ENCODE results near the gene METRNL.
"Not testable (repeated sequence)": the region's sequence is repeated elsewhere in the genome, so short reads cannot be mapped to it uniquely, and the experiment has no call there.

METRNL gene

DNA sequence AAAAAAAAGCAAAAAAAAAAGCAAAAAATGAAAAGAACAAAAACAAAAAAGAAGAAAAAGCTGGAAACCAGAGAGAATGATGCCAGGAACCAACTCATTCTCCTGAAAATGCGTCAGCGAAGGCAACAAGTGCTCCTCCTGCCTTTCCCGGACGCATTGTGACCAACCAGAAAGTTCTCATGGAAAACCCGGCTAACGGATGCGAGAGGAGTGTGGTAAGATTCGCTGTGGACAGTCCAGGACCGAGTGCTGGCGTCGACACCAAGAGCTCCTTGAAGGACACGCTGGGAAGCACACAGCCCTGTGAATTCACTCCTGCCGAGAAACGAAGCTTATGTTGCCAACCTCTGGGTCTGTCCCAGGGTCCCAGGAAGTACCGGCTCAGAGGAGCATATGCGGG, 43.4 kb downstream of the METRNL start:
- no peak for DNase-seq (ENCODE audit: low spot score)

DNA sequence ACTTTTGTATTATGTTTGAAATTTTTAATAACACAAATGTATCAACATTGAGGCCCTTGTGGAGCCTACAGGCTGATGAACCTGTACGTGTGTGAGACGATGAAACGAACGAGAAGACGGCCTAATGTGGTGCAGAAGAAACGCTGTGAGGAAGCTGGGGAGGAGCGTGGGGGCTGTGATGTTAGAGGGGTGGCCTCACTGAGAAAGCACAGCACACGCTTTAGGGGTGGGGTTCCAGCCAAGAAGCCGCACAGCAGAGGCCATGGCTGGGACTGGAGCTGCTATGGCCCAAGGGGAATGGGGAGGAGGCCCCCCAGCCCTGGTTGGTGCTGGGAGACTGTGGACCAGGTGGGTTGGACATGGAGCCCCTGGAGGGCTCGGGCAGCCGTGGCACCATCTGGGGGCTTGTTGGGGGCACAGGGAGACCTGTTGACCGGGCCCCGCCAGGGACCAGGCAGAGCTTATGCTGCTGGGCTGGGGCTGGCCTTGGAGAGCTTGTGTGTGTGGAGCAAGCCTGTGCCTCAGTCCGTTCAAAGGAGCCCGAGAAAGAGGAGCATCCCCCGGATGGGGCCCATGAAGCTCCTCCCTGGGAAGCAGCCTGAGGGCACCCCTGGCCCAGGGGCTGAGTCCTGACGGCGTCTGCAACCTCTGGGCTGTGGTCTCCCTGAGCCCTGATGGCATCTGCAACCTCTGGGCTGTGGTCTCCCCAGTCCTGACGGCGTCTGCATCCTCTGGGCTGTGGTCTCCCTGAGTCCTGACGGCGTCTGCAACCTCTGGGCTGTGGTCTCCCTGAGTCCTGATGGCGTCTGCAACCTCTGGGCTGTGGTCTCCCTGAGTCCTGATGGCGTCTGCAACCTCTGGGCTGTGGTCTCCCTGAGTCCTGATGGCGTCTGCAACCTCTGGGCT, 44.7 kb downstream of the METRNL start:
- DNase-seq (ENCODE audit: low spot score), result no peak

DNA sequence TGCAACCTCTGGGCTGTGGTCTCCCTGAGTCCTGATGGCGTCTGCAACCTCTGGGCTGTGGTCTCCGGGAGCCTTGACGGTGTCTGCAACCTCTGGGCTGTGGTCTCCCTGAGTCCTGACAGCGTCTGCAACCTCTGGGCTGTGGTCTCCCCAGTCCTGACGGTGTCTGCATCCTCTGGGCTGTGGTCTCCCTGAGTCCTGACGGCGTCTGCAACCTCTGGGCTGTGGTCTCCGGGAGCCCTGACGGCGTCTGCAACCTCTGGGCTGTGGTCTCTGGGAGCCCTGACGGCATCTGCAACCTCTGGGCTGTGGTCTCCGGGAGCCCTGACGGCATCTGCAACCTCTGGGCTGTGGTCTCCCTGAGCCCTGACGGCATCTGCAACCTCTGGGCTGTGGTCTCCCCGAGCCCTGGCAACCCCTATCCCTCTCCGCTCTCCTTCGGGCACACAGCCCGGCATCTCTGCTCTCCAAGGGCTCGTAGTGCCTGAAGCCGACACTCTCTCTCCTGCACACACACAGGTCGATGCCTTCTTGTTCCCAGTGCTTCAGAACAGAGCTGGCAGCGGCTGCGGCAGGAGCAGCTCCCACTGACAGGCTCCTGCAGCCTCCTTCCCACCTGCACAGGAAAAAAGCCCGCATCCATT, 45.6 kb downstream of the METRNL start:
- DNase-seq (ENCODE audit: low spot score), result no peak

DNA sequence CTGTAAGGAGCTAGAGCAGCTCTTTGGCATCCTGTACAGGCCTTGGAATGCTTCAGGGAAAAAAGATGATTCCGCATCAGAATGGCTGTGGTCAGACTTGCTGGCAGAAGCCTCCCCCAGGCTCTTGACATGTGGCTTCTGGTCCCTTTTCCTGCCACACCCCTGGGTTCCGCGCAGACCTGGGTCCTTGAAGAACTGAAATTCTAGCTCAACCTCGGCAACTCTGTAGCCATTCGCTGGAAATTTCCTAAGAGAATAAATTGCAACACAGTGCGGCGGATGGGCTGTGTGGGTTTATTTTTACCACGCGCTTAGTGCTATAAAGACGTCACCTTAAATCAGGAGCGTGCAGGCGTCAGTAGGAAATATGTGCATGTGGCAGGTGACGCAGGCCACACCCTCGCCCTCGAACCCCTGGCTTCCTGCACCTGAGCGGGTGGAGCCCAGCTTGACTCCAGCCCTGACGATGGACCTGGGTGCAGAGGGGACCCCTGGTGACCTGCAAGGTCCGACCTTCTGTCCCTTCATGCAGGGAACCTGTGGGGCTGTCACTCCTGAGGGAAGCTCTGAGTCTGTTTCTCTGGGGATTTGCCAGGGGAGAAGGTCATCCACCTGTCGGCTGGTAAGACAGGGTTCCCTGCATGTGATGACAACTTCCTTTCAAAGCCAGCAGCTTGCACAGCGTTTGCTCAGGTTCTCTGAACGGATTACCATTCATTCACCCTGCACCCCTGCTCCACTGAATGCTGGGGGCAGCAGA, 46.3 kb downstream of the METRNL start:
- no peak for DNase-seq (ENCODE audit: low spot score)

DNA sequence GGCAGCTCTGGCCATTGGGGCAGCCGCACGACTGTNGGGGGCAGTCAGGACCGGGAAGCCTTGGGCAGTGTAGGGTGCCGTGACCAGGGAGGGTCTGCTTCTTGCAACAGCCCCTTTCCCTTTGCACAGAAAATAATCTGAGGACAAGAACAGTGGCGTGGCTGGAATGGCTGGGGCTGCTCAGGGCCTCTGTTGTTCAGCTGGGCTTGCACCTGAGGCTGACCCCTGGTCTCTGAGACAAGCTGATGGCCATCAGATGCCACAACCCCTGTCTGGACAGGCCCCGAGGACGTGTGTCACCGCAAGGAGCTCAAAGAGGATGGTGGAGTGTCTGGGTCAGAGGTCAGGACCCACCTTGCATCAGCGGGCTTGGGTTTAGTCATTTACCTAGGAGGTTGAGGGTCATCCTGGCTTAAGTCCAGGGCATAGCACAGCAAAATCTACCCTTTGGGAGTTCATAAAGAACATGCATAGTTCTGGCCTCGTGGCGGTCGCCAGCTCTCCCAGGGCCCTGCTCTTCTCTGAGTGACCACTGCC, 46.9 kb downstream of the METRNL start:
- no peak for DNase-seq (ENCODE audit: low spot score)

DNA sequence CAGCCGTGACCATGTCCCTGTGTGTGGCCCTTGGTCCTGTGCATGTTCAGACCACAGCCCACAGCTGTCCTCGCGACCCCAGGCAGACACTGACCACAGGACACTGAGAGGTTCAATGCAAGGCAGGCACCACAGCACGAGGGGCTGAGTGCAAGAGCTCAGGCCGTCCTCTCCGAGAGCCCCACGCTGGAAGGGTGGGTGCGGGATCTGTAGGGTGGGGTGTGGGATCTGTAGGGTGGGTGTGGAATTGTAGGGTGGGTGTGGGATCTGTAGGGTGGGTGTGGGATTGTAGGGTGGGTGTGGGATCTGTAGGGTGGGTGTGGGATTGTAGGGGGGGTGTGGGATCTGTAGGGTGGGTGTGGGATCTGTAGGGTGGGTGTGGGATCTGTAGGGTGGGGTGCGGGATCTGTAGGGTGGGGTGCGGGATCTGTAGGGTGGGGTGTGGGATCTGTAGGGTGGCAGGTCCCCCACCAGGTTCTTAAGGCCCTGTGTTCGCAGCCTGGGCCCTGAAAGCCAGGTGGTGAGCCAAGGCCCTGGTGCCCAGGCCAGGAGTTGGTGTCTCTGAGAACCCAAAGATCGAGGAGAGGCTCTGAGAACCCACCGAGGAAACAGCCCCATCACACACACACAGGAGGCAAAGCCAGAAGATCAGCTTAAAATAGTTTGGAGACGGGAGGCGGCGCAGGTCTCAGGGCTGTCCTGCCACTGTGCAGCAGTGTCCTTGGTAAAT, 48.2 kb downstream of the METRNL start:
- no peak for DNase-seq (ENCODE audit: low spot score)

DNA sequence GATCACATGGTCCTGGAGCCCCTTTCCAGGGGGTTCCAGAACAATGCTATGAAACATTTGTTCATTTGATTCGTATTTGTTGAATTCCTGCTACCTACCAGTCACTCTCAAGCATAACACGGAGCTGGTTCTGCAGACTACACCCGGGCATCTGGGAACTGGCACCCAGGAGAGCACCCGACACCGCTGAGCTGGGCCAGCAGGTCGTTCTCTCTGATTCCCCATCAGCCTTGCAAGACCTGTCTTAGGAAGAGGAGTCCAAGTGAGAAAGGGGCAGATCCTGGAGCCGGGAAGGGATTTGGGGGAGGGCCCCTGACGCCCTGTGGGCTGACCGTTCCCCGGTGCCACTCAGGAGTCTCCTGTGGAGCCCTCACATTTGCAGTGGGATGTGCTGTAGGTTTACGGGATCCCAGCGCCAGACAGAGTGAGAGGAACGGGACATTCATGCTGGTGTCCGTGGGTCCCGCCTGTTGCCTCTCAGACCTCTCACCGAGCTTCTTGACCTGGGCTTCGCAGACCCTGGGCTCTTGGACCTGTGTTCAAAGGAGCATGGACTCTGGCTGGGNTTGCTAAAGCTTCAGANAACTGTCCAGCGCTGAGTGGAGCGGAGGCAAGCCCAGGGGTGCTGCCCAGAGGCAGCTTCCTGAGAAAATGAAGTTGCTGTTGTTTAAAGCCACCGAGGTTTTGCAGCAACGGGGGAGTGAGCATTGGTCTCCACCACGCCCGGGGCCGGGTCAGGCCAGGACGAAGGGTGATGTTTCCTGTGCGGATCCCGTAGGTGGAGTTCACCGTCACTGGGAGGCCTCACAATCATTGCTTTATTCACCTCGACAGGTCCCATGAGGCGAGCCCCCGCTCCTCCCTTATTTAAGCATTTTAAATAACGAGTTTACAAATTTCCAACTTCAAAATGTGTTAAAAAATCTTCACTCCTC, 49.2 kb downstream of the METRNL start:
- DNase-seq (ENCODE audit: low spot score), result no peak

DNA sequence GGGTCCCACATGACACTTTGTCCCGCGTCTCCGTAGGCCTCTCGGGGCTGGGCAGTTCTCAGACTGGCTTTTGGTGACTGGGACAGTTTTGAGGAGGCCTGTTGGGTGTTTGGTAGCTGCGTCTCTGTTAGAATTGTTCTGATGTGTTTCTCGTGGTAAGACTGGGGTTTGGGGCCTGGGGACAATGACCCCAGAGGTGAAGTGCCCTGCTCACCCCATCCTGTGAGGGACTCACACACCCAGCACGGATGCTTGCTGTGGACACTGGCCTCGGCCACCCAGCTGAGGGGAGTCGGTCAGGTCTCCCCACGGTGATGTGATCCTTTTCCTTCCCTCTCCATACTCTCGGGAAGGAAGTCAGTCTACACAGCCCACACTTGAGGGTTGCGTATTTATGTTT, 50.3 kb downstream of the METRNL start:
- DNase-seq (ENCODE audit: low spot score), result no peak

DNA sequence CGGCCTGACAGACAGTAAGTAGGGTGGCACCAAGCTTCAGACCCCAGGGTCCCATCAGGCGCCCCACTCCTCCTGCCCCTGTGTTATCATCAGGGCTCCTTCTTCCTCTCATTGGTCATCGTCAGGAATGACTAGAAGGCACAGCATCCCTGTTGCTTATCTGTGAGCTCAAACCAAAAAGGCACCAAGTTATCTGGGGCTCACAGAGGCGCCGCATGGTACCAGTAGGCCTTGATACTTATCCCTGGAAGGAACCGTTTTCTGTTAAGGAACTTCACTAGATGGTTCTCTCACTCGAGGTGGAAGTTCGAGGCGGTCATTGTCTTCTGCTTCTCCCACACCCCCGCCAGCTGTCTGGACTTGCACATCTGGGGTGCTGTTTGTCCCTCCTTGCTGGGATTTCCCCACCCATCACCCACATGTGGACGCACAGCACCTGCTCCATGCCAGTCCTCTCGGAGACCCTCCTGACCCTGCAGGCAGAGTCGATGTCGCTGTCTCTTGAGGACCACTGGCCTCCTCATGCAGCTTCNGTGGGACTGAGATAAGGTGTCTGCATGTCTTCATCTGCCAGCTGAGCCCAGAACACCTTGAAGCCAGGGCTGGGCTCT, 52.1 kb downstream of the METRNL start:
- DNase-seq (ENCODE audit: low spot score), result no peak

DNA sequence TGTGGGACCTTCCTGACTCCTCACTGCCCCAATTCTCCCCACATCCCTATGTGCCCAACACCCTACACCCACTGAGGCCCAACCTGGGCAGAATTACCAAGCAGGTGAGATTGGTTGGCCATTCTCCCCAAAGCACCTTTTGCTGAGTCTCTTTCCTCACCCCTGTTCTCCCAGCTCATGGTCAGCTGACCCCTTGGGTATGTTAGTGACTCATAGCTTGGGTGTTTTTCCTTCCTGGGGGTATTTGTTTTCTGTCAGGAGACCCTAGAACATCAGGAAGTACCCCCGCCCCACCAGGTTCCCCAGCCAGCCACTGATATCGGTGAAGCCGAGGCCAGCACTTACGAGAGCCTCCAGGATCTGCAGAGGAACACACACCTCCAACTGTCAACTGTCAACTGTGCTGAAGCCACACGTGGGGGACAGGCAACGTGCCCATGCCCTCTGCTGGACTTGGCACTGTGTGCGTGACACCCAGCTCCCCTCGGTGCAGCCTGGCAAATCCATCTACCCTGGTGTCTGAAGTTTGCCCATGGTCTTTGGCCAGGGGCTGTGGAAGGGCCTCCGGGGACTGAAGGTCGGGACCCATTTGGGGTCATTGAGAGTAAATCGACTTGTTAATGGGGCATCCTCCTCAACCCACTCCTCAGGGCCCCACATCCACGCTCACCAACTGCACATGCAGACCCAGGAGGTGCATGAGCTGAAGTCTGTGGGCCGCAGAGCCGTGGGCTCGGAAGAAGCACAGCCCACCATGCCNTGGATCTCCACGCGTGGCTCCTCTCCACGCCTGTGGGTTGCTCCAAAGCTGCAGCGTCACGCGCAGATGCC, 53.1 kb downstream of the METRNL start:
- no peak for DNase-seq (ENCODE audit: low spot score)

DNA sequence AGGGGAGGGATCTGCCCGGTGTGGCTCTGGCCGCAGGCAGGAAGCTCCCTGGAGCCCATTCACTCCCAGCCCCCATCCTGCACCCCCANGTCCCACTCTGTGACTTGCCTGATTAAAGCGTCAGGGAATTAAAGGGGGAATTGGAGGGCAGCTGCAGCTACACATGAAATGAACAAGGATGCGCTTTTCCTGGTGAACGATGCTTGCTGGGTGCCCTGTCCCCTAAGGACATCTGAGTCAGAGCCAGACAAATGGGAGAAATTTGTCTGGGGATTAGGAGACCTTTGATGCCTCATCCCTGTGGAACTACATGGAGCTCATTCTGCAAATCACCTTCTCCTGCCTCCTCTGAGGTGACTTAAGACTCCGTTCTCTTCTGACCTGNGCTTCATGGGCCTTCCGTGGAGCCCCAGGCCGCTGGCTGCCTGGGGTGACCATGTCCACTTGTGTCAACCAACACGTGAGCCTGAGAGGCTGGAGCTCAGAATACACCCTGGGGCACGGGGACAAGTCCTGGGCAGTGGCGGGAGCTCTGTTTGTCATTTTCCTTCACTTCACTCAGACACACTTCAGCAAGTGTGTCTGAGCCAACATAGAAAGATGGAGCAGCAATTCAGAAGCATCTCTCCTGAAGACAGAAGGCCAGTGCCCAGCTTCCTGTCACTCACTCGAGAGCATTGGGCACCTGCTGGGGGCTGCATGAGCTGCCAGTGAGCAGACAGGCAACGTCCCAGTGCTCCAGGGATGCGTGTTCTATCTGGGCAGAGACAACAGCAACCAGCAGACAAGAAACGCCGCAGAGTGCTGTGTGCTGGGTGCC, 54.1 kb downstream of the METRNL start:
- DNase-seq (ENCODE audit: low spot score), result no peak

DNA sequence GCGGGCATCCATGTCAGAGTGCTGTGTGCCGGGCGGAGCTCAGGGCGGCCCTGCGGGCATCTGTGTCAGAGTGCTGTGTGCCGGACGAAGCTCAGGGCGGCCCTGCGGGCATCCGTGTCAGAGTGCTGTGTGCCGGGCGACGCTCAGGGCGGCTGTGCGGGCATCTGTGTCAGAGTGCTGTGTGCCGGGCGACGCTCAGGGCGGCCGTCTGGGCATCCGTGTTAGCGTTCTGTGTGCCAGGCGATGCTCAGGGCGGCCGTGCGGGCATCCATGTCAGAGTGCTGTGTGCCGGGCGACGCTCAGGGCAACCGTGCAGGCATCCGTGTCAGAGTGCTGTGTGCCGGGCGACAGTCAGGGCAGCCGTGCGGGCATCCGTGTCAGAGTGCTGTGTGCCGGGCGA, 55.0 kb downstream of the METRNL start:
- not testable (repeated sequence) for DNase-seq (ENCODE audit: low spot score)

DNA sequence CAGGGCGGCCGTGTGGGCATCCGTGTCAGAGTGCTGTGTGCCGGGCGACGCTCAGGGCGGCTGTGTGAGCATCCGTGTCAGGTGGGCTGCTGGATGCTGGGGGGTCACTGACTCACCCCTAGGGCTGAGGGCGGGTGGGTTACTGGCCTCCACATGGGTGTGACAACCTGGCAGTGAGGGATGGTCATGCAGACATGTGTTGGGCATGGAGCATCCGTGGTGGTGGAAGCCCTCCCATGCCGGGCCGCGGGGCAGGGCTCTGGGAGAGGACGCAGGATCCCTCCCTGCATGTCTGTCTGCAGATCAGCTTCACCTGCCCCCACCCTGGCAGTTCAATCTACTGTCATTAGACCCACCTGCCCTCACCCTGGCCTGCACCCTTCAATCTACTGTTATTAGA, 56.3 kb downstream of the METRNL start:
- no peak for DNase-seq (ENCODE audit: low spot score)

DNA sequence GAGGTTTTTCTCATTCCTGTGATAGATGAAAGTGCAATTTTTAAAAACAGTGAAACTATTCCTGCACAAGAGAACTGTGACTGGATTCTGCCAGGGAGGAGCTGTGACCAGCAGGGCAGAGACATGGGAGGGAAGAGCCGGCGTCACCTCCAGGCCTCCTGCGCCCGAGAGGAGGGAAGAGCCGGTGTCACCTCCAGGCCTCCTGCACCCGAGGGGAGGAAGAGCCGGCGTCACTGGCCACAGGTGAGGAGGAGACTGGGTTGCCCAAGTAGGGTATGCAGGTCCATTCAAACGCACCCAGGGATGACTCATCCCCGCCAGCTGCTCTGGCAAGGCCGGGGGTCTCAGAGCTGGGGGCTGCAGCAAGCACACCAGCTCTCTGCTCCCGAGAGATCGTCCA, 56.7 kb downstream of the METRNL start:
- no peak for DNase-seq (ENCODE audit: low spot score)

DNA sequence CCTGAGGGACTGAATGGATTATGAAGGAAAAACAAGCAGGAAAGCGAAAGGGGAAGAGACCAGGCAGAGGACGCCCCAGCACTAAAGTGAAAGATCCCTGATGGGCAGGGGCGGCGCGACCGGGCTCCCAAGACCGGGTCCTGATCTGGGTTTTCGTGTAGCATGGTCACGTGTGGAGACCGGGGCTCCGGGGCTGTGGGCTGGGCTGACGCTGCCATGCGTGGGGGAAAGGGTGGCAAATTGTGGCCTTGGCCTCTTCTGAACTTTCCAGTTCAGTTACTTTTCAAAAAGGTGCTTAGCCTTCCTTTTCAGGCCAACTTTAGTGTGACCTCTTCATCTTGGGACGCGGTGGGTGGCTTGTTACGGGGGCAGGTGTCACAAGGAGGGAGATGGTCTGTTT, 57.5 kb downstream of the METRNL start:
- DNase-seq (ENCODE audit: low spot score), result no peak

DNA sequence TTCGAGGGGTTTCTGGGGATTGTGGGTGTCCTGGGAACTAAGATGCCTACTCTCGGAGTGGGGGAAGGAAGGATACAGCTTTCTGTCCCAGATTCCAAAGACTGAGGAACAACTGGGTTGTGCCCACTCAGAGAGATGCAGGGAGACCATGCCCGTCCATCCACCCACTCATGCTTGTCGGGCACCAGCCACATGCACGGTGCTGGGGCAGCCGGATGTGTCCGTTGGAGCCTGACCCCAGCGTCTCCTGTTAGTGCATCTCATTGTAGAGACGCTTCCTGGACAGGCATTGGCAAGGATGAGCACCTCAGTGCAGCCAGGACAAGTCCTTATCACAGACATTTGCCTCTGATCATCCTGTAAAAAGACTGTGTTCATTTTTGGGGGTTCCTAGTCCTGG, 58.1 kb downstream of the METRNL start:
- DNase-seq (ENCODE audit: low spot score), result no peak

DNA sequence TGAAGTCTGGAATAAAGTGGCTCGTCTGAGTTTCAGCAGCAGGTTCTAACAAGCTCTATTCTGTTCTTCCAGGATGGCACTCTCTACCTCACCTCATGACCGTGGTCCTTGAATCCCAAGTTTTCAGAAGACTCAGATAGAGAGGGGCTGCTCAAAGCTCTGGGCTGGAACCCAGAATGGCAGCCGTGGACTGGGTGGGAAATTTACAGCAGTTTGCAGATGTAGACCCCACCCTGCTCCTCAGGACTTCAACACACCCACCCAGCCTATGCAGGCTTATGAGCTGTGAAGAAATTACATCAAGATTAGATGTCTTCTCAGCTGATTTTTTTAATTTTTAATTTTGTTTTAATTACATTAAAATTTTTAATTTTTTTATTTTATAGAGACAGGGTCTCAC, 59.4 kb downstream of the METRNL start:
- no peak for DNase-seq (ENCODE audit: low spot score)

DNA sequence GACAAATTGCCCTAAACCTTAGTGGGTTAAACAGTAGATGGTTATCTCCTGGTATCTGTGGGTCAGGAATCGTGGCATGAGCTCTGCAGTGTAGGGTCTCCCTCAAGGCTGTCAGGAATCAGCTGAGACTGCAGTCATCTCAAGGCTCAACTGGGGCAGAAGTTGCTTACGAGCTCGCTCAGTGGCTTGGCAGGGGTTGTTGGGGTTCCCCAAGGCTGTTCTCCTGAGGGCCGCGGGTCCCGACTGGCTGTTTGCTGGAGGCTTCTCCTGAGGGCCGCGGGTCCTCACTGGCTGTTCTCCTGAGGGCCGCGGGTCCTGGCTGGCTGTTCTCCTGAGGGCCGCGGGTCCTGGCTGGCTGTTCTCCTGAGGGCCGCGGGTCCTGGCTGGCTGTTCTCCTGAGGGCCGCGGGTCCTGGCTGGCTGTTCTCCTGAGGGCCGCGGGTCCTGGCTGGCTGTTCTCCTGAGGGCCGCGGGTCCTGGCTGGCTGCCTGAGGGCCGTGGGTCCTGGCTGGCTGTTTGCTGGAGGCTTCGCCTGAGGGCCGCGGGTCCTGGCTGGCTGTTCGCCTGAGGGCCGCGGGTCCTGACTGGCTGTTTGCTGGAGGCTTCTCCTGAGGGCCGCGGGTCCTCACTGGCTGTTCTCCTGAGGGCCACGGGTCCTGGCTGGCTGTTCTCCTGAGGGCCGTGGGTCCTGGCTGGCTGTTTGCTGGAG, 60.3 kb downstream of the METRNL start:
- DNase-seq (ENCODE audit: low spot score), result not testable (repeated sequence)
